HG03521 (cell line): ENCODE data around the gene FBXO33.
A peak's percentile ranks its signal among the peaks of the same experiment; 100 is the strongest.

Source experiments
- ATAC-seq: cut with Tn5 transposase; IDR thresholded peaks from one replicate; pipeline ENCODE4 v1.9.1; 2021; ENCODE audit warnings: mild to moderate bottlenecking, moderate library complexity; ENCODE audit not compliant: unreplicated experiment

FBXO33 gene

GRCh38 chr14:39431416-39432178 lies 636 bp downstream of the FBXO33 start:
- peak; percentile 15 for ATAC-seq

DNA sequence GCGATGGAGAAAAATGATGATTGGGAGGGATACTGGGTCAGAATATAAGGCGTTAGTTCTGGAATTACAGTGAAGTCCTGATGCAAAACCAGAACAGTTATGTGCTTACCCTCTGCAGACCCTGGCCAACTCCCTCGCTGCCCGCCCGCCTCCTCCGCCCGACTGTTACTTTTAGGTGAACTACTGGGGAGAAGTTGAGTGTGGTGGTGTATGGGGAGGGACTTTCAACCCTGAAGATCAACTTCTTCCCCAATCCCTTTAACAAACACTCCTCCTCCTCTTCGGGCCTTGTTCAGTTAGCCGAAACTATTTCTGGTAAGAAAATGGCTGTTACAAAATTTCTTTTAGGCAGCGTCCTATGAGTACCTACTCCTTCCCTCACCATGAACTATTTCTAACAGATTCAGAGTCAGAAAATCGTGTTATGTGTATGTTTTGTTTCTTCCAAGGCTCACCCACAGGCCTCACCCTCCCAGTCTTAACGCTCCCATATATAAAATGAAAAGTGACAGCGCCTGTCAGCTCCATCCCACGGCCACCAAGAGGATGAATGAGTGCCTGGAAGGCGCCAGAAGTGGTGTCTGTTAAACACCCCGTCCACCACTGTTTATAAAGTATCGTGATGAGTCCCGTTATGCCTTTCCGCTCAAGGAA lies 1.3 kb downstream of the FBXO33 start:
- no peak for ATAC-seq

GRCh38 chr14:39428118-39428517 lies 4.1 kb downstream of the FBXO33 start:
- no peak for ATAC-seq

DNA sequence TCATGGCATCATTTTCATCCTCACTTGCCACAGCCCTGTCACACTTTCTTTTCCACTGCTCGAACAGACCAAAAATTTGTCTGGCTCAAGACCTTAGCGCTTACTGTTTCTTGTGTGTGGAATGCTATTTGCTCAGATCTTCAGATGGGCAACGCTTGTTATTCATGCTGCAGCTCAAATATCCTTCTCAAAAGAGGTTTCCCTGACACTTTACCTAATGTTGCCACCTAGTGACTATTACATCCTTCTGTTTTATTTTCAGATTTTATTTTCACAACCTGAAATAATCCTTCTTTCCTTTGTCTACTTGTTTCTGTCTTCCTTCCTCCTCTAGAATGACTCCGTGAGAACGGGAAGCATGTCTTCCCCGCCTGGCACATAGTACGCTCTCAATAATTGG lies 5.6 kb downstream of the FBXO33 start:
- ATAC-seq, result no peak

DNA sequence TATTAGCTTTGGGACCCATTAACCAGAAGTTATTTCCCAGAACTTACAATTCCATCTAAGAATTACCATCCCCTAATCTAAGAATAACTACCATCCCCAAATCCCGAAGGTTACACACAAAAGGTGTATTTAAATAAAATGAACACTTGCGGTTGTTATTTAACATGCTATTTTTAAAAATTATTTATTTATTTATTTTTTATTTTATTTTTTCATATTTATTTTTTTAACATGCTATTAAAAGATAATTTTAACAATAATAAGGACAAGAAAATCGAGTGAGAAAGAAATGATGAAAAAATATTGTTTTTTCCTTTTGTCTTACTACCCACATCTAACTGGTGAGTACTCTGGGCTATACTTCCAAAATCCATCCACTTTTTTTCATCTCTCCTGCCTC lies 6.3 kb downstream of the FBXO33 start:
- ATAC-seq, result no peak

- ATAC-seq, result no peak
Measured at GRCh38 chr14:39423793-39424192, 8.4 kb downstream of the FBXO33 start.

GRCh38 chr14:39422243-39422642 lies 10.0 kb downstream of the FBXO33 start:
- ATAC-seq, result no peak

- no peak for ATAC-seq
Measured at GRCh38 chr14:39419272-39419671, 13.0 kb downstream of the FBXO33 start.

DNA sequence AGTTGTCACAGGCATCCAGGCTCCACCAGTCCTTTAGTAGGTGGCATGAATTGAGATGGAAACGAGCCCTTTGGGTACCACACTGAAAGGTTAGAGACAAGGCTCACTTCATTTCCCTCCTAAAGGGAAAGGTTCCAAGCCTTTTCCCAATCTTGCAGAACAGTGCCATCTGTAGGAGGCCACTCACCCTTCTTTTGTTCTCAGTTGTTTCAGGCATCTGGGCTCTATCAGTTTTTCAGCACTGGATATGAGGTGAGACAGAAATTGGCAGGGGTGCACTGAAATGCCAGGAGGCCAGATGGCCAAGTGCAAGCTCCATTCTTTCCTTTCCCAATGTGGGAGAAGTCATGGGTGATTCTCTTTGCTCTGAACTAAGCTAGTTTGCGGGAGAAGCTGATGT lies 15.2 kb downstream of the FBXO33 start:
- ATAC-seq, result no peak

GRCh38 chr14:39416072-39416471 lies 16.2 kb downstream of the FBXO33 start:
- no peak for ATAC-seq

DNA sequence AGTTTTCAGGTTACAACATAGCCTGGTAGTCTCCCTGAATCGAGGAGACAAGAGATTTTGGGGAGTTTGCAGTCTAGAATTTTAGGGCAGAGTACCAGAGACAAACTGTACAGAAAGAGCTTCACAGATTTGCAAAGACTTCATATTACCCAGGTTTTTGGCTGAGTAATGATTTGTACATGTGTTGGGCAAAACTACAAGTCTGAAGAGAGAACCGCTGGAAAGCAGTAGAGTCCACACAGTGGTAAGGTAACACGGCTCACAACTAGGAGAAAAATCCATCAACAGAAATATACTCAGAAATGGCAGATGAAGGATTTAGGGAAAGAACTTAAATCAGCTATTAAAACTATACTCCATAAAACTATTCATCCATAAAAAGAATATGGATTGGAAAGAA lies 25.7 kb downstream of the FBXO33 start:
- ATAC-seq, result no peak

DNA sequence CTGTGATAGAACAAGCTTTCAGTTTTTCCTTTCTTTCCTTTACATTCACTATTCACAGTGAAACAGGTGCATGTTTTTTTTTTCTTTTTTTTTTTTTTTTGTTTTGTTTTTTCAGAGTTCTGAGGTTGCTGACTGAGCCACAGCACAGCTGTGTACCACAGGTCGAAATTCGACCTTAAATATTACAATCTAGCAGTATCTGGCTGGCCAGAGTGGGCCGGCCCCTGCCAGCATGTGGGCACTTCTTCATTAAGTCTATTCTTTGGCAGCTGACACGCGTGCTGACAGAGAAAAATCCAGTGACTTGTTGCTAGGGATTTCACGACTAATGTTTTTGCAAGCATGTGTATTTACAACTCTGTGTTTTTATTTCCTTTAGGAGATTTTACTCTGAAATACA lies 33.9 kb downstream of the FBXO33 start:
- no peak for ATAC-seq

DNA sequence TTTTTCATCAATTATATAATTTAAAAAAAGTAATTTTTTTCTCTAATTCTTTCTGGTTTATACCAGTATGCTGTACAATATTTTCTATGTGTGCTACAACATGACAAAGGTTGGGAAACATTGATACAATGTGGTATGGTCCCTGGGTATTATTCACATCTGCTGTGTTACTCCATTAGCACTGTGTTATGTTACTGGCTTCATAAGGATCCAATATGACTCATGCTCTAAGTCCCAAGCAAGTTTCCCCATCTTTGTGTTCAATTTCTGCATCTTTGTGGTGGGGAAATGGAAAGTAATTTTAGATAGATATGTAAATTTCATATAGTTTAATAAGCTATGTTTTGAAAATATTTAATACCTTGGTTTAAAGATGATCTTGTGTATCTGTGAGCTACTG lies 35.8 kb downstream of the FBXO33 start:
- ATAC-seq, result no peak

GRCh38 chr14:39395555-39396254 lies 36.5 kb downstream of the FBXO33 start:
- no peak for ATAC-seq

- no peak for ATAC-seq
Measured at GRCh38 chr14:39393289-39393688, 38.9 kb downstream of the FBXO33 start.

DNA sequence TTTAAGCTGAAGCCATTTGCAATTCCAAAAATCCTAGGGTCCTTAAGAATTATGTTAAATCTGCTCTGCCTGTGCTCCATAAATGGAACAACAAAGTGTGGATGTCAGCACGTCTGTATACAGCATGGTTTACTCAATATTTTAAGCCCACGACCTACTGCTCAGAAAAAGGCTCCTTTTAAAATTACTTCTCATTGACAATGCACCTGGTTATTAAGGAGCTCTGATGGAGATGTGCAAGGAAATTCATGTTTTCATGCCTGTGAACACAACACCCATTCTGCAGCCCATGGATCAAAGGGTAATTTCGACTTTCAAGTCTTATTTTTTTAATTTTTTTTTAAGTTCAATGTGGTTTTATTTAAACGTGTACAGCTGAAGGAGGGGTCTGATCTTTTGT lies 48.1 kb downstream of the FBXO33 start:
- ATAC-seq, result no peak

GRCh38 chr14:39383741-39384140 lies 48.5 kb downstream of the FBXO33 start:
- ATAC-seq, result no peak

GRCh38 chr14:39383026-39383660 lies 49.1 kb downstream of the FBXO33 start:
- no peak for ATAC-seq

DNA sequence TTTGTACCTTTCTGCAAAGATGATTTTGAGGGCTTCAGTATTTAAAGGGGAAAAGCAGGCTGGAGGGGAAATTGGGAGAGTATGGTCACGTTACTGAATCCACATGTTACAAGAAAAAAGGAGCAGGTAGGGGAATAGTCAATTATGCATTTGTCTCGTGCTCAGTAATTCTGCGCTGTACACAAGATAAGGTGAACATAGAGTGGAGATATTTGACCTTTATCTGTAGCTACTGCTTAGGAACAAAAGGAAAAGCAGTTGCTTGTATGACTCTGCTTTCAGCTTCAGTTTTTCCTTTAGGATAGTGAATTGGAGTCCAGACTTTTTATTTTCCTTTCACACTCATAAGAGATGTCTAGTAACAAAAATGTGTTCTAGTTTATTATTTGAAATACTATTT lies 49.8 kb downstream of the FBXO33 start:
- ATAC-seq, result no peak

- no peak for ATAC-seq
Measured at GRCh38 chr14:39381366-39381765, 50.9 kb downstream of the FBXO33 start.

- no peak for ATAC-seq
Measured at GRCh38 chr14:39376667-39377403, 55.4 kb downstream of the FBXO33 start.
